Common myeloid progenitor, CD34-positive (primary cell): ENCODE measurements around the gene IL4R.

Experiments used
- CTCF ChIA-PET: fragments of 350-600 bp; sonication (Branson Sonifier 250); formaldehyde crosslinking; loops from one replicate; lab custom pipeline; 2021; ENCODE audit warnings: antibody characterized with exemption; lab: Charles Lee
- POLR2A ChIA-PET: fragments of 350-600 bp; sonication (Branson Sonifier 250); formaldehyde crosslinking; loops from one replicate; lab custom pipeline; 2021; ENCODE audit warnings: antibody characterized with exemption; lab: Charles Lee
- DNase-seq, 3 donors: peaks; one replicate each; pipeline versions ENCODE4 v3.0.0 to v3.0.0-alpha.2; 2013
- H3K27ac ChIP-seq, 2 experiments: 1 replicate in 1 of 2; 2 replicates in 1 of 2; pipeline ENCODE4 v1.7.0; 2013; ENCODE audit warnings: inconsistent platforms in 2 of 2, low read length in 2 of 2, mild to moderate bottlenecking in 2 of 2, low read depth in 1 of 2, moderate library complexity in 1 of 2; ENCODE audit not compliant: severe bottlenecking in 2 of 2, insufficient read depth in 1 of 2, poor library complexity in 1 of 2
- H3K27me3 ChIP-seq, 5 experiments: replicated peaks in 2 of 5; 1 replicate in 3 of 5; 2 replicates in 2 of 5; pipeline versions ENCODE4 v1.6.1 to v1.7.0; 2013; ENCODE audit warnings: low read length in 4 of 5, mild to moderate bottlenecking in 2 of 5, moderate library complexity in 2 of 5, inconsistent platforms in 1 of 5; ENCODE audit not compliant: insufficient read depth in 5 of 5, control insufficient read depth in 4 of 5
- H3K36me3 ChIP-seq, 4 experiments: 1 replicate in 2 of 4; 2 replicates in 2 of 4; pipeline versions ENCODE4 v1.6.1 to v1.7.0; 2013; ENCODE audit warnings: low read length in 3 of 4, control low read depth in 1 of 4, mild to moderate bottlenecking in 1 of 4; ENCODE audit not compliant: control insufficient read depth in 4 of 4, insufficient read depth in 4 of 4
- H3K4me1 ChIP-seq, 4 experiments: 1 replicate in 3 of 4; 2 replicates in 1 of 4; pipeline versions ENCODE4 v1.6.1 to v1.7.1; 2013; ENCODE audit warnings: low read length in 3 of 4, mild to moderate bottlenecking in 3 of 4, control low read depth in 1 of 4, inconsistent platforms in 1 of 4, moderate library complexity in 1 of 4; ENCODE audit not compliant: control insufficient read depth in 4 of 4, insufficient read depth in 4 of 4; ENCODE audit errors: control extremely low read depth in 1 of 4
- H3K4me3 ChIP-seq, 7 experiments: 1 replicate in 4 of 7; 2 replicates in 3 of 7; pipeline versions ENCODE4 v1.5.1 to v1.7.0; 2013; ENCODE audit warnings: mild to moderate bottlenecking in 7 of 7, low read length in 6 of 7, moderate library complexity in 6 of 7, inconsistent platforms in 2 of 7, low read depth in 2 of 7, control low read depth in 1 of 7; ENCODE audit not compliant: insufficient read depth in 4 of 7, control insufficient read depth in 1 of 7; ENCODE audit errors: extremely low read depth in 1 of 7
- H3K9me3 ChIP-seq, 5 experiments: 1 replicate in 4 of 5; 2 replicates in 1 of 5; pipeline versions ENCODE4 v1.6.1 to v1.7.1; 2013; ENCODE audit warnings: low read length in 4 of 5, mild to moderate bottlenecking in 2 of 5, inconsistent platforms in 1 of 5, low read depth in 1 of 5, moderate library complexity in 1 of 5; ENCODE audit not compliant: control insufficient read depth in 4 of 5, insufficient read depth in 2 of 5; ENCODE audit errors: control extremely low read depth in 1 of 5
- WGBS: methylation state at CpG from one replicate; pipeline ENCODE4 v1.1.5; 2013; ENCODE audit not compliant: insufficient coverage; 5-methylcytosine and 5-hydroxymethylcytosine counted together

The IL4R gene

GRCh38 chr16:27350006-27350405 is 36.2 kb downstream of the IL4R start:
- H3K36me3 ChIP-seq, result peaks cover 8 to 78% (median 36%) of the 10 kb centered on the region in 4 experiments
- no peak overlapping the region for H3K27ac ChIP-seq
- WGBS, result 92% methylated on average over 2 of the region's 3 CpGs
- peaks cover 0 to 7% (median 4%) of the 10 kb centered on the region in 5 experiments for H3K9me3 ChIP-seq
- H3K27me3 ChIP-seq, result no peaks in the 10 kb centered on the region
- ChIA-PET CTCF (interaction anchor here (1.4 to 2.7 kb wide), 4 partner anchors 11 to 33 kb away, joined by 4 to 9 read pairs (median 5); no protein-coding TSS in a partner anchor), POLR2A (no interaction called here)
- no peak for DNase-seq
- peaks cover 6 to 19% (median 18%) of the 10 kb centered on the region in 4 experiments for H3K4me1 ChIP-seq
- H3K4me3 ChIP-seq, result no peak overlapping the region

DNA sequence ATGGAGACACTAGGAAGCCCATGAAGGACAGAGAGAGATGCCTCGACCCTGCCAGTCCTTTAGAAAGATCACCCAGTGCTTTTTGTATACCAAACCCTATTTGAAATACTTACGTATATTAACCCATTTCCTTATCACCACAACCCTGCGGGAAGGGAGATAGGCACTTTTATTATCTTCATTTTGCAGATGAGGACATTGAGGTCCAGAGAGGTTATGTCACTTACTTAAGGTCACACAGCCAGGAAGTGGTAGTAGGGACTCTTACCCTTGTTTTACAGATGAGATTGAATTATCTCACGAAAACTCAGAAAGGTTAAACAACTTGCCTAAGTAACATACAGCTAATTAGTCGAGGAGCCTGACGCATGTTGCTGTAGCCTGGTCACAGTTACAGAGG is 38.2 kb downstream of the IL4R start:
- Histone ChIP-seq H3K36me3 (peaks cover 12 to 76% (median 39%) of the 10 kb centered on the region in 4 experiments), H3K27ac (no peak overlapping the region), H3K27me3 (no peaks in the 10 kb centered on the region), H3K4me3 (no peak overlapping the region), H3K4me1 (peaks cover under 1 to 12% (median 10%) of the 10 kb centered on the region in 4 experiments), H3K9me3 (peaks cover 0 to 7% (median 4%) of the 10 kb centered on the region in 5 experiments)
- POLR2A ChIA-PET, result no interaction called here
- 100% methylated on average over 4 of the region's 6 CpGs for WGBS
- DNase-seq, result peak in 2 of 3 donors; percentile 34 to 55
- CTCF ChIA-PET, result no interaction called here

DNA sequence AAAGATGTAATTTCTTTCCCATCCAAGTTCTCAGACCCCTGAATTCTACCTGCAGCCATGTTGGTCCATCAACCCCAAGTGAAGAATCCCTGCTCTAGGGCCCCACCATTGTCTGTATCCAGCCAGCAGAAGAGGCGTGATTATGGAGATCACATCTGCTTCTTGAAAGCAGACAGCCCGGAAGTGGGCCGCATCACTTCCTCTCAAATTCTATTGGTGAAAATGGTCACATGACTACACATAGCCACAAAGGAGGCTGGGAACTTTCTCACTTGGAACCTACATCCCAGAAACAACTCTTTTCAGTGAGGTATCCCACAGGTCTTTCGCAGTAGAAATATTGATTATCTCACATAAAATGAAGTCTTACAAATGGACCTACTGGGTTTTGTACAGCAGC is 40.1 kb downstream of the IL4R start:
- ChIA-PET CTCF (interaction anchor here (3.1 kb wide), 1 partner anchor 8 kb away, joined by 11 read pairs; no protein-coding TSS in a partner anchor), POLR2A (no interaction called here)
- no peak overlapping the region for H3K4me3 ChIP-seq
- no peaks in the 10 kb centered on the region for H3K4me1 ChIP-seq
- H3K27ac ChIP-seq, result no peak overlapping the region
- H3K9me3 ChIP-seq, result peaks cover 0 to 7% (median 4%) of the 10 kb centered on the region in 5 experiments
- peak in 1 of 3 donors; percentile 37 for DNase-seq
- 98% methylated on average over 4 of the region's 4 CpGs for WGBS
- no peaks in the 10 kb centered on the region for H3K27me3 ChIP-seq
- peaks cover 12 to 72% (median 37%) of the 10 kb centered on the region in 4 experiments for H3K36me3 ChIP-seq

DNA sequence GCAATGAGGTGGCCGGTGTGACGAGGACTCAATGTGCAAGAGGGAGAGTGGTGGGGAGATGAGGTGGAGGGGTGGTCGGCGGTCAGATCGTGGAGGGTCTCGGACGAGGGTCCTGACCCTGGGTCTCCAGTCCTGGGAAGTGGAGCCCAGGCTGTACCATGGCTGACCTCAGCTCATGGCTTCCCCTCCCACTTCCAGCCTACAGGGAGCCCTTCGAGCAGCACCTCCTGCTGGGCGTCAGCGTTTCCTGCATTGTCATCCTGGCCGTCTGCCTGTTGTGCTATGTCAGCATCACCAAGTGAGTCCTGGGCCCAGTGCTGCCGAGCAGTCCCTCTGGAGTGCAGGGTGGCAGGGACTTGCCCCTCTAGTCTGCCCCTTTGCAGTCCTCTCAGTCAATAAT is 41.8 kb downstream of the IL4R start:
- ChIA-PET POLR2A (interaction anchor here (0.7 kb wide), 1 partner anchor 10 kb away, joined by 3 read pairs; no protein-coding TSS in a partner anchor), CTCF (interaction anchor here (1.1 to 4.3 kb wide), 9 partner anchors 10 to 202 kb away, joined by 3 to 37 read pairs (median 5); no protein-coding TSS in a partner anchor)
- H3K27ac ChIP-seq, result no peak overlapping the region

DNA sequence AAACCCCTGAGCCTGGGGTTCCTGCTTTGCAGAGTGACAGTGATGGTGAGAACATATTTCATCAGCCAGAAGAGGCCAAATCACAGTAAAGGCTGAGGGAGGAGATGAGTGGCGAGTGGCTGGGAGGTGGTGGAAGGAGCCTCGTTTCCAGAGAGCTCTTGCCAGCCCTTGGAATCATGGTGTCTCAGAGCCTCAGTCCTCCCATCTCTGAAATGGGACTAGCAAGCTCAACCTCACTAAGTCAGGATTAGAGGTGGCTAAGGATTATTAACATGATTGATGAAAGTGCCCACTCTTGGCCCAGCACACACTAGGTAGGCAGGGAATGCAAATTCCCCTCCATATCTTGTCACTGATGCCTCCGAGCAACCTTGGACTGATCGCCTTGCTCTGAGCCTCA is 43.0 kb downstream of the IL4R start:
- Histone ChIP-seq H3K27me3 (no peaks in the 10 kb centered on the region), H3K36me3 (peaks cover 19 to 65% (median 39%) of the 10 kb centered on the region in 4 experiments), H3K9me3 (peaks cover 0 to 4% (median 0%) of the 10 kb centered on the region in 5 experiments), H3K27ac (no peak overlapping the region), H3K4me1 (no peaks in the 10 kb centered on the region), H3K4me3 (no peak overlapping the region)
- DNase-seq, result no peak
- WGBS, result 93% methylated on average over 3 of the region's 4 CpGs
- ChIA-PET POLR2A (interaction anchor here (1.4 kb wide), 1 partner anchor 10 kb away, joined by 4 read pairs; no protein-coding TSS in a partner anchor), CTCF (interaction anchor here (1.7 to 4.3 kb wide), 4 partner anchors 10 to 177 kb away, joined by 5 to 37 read pairs (median 9); no protein-coding TSS in a partner anchor)

More for the DNA sequence above, 41.8 kb downstream of the IL4R start:
- peak; percentile 45 to 71 (median 69) for DNase-seq
- no peaks in the 10 kb centered on the region for H3K4me1 ChIP-seq
- peaks cover 19 to 70% (median 40%) of the 10 kb centered on the region in 4 experiments for H3K36me3 ChIP-seq
- 56% methylated on average over 7 of the region's 12 CpGs for WGBS
- H3K27me3 ChIP-seq, result no peaks in the 10 kb centered on the region
- no peak overlapping the region for H3K4me3 ChIP-seq
- peaks cover 0 to 7% (median 4%) of the 10 kb centered on the region in 5 experiments for H3K9me3 ChIP-seq

GRCh38 chr16:27359051-27359450 is 45.3 kb downstream of the IL4R start:
- CTCF ChIA-PET, result no interaction called here
- peaks cover 0 to 4% (median 0%) of the 10 kb centered on the region in 5 experiments for H3K9me3 ChIP-seq
- H3K36me3 ChIP-seq, result peaks cover 18 to 71% (median 39%) of the 10 kb centered on the region in 4 experiments
- H3K27ac ChIP-seq, result no peak overlapping the region
- H3K4me1 ChIP-seq, result no peaks in the 10 kb centered on the region
- DNase-seq, result no peak
- WGBS, result 97% methylated on average over 4 of the region's 4 CpGs
- H3K4me3 ChIP-seq, result no peak overlapping the region
- no peaks in the 10 kb centered on the region for H3K27me3 ChIP-seq
- POLR2A ChIA-PET, result no interaction called here

- Histone ChIP-seq H3K4me3 (no peak overlapping the region), H3K27ac (no peak overlapping the region), H3K36me3 (peaks cover 14 to 70% (median 36%) of the 10 kb centered on the region in 4 experiments), H3K27me3 (no peaks in the 10 kb centered on the region), H3K9me3 (peaks cover 0 to 4% (median 0%) of the 10 kb centered on the region in 5 experiments), H3K4me1 (no peaks in the 10 kb centered on the region)
- no peak for DNase-seq
- ChIA-PET POLR2A (no interaction called here), CTCF (no interaction called here)
- WGBS, result 72% methylated on average over 4 of the region's 6 CpGs
These were observed 45.8 kb downstream of the IL4R start for GRCh38 chr16:27359615-27360014.
